GM18508 (cell line): ENCODE measurements around the gene CD6.

Experiments used
- ATAC-seq: cut with Tn5 transposase; IDR thresholded peaks from one replicate; pipeline ENCODE4 v1.9.1; 2021; ENCODE audit warnings: moderate number of reproducible peaks; ENCODE audit not compliant: insufficient read depth, unreplicated experiment

The CD6 gene

DNA sequence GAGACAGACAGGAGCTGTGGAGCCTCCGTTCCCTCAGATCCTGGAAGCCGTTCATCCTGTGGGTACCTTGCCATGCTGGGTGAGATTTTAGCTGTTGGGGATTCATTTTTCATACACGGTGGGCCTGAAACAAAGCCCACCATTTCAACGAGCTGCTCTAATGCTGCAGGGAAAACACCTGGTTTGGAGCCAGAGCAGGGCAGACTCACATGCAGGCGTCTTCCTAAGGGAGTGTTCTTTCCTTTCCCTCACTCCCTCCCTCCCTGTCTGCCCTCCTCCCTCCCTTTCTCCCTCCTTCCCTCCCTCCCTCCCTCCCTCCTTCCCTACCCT is 52.5 kb downstream of the CD6 start:
- ATAC-seq, result no peak

DNA sequence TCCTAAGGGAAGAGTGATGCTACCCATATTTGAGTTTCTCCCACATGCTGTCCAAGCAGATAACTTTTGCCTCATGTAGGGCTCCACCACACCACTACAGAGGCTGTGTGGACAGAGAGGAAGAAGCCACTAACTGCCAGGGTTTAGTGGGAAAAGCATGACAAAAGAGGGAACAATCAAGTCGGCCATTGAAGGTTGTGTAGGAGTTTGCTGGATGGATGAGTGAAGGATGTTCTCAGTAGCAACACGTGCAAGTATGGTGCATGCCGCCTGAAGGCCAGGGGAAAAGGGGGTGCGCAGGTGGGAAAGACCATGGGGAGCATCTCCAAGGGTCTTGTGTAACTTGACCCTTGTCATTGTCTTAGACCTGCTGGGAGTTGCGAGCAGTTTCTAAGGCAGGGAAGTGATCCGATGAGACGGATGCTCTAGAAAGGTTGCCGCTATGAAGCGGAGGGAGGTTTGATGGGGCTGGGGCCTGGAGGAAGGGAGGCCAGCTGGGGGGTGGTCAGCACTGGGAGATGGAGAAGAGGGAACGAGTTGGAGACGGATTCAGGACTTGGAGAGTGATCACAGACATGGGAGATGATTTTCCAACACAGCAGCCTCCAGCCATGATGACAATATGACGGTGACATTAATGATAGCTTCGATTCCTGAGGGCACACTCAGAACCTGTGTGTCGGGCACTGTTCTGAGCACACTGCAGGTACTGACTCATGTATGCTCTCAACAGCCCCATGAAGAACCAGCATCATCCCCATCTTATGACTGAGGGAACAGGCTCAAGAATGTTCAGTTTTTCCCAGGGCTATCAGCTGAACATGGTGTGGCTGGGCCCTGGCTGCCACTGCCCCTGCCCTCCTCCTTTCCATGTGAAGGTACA is 53.7 kb downstream of the CD6 start:
- no peak for ATAC-seq

DNA sequence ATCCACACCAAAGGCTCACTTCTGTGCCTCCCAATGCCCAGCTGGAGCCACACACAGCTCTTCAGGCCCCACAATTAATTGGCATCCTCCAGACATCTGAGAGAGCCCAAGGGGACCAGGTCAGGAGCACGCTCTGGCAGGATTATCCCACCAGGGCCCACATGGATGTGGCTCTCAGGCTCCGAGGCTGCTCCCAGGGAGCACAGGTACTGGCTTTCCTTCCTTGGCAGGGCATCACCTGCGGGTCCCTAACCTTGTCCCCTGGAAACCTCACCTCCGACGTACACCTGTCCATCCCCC is 54.3 kb downstream of the CD6 start:
- no peak for ATAC-seq

DNA sequence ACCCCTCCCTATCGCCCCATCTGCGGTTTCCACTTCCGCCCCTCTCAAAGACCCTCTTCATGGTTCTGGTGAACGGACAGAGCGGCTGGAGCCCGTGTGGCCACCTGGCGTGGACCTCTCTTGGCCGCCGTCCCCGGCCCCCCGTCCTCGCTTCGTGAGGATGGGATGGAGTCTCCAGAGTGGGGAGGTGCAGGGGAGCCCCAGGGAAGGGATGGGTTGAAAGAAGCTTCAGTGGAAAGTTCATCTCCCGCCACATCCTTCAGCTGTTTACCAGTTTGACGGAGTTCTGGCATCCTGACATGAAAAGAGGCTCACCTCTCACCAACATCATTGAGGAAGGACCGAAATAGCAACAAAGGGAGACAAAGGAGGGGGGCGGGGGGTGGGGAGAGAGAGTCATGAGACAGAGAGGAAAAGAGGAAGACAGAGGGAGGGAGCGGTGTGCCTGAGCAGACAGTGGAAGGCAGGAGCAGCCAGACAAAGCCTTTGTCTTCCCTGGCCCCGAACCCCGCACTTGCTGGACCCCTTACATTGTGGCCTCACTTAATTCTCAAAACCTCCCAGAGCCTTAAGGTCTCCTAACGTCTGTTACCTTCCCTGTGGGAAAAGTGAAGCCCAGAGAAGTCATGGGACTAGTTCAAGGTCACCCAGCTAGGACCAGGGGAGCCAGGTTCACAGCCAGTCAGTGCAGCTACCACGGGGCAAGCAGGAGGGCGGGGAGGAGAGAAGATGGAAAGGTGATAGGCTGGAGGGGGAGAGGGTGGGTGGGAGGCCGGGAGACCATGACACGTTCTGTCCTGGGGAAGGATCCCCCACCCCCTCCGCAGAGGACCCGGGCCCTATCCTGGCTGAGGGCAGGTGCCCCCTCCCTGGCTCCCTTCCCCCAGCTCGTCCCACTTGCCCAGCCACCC is 54.9 kb downstream of the CD6 start:
- no peak for ATAC-seq

DNA sequence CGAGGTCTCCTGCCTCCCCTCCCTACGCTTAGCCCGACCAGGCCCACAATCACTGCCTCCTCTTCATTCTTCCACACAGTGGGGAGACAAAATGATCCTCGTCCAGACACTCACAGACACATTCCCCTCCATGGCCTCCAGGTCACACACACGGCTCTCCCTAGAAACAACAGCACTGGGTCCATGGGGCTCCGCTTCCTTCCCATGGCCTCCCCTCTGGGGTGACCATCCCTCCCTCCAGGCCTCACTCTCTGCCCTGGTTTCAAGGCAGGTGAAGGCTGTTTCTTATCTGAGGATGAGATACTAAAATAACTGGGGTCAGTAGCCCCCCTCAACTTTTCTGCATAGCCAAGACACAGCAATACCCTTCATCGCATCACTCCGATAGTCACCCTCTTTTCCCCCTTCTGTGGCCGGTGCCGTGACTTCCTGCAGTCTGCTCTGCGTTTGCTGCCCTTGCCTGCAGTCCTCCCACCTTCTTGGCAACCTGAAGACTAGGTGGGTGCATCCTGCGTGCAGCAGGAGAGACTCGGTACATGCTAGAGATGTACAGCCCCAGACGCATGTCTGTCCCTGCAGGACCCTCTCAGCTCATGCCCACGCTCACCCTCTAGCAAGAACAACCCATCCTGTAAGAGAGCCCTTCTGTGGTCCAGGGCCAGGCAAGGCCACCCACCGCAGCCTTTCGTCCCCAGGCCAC is 55.8 kb downstream of the CD6 start:
- ATAC-seq, result no peak

DNA sequence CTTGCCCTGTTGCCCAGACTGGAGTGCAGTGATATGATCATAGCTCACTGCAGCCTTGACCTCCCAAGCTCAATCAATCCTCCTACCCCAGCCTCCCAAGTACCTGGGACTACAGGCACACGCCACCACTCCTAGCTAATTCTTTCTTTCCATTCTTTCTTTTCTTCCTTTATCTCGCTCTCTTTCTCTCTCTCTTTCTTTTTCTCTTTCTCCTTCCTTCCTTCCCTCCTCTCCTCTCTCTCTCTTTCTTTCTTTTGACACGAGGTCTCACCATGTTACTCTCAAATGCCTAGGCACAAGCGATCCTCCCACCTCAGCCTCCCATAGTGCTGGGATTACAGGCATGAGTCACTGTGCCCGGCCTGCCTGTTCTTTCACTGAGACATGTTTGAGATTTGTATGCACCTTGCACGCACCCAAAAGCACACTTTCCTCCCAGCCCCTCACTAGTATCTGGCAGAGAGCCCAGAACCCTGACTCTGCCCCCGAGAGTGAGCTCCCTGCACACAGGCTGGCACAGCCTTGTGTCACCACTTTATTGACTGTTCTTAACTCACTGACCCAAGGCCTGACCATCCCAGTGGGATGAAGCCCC is 56.8 kb downstream of the CD6 start:
- no peak for ATAC-seq

DNA sequence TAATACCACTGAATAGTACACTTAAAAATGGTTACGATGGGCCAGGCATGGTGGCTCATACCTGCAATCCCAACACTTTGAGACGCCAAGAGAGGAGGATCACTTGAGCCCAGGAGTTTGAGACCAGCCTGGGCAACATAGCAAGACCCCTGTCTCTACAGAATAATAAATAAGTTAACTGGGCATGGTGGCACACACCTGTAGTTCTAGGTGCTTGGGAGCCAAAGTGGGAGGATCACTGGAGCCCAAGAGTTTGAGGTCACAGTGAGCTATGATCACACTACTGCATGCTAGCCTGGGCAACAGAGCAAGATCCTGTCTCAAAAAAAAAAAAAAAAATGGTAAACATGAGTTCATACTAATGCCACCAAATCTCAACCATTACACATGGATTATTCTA is 61.3 kb downstream of the CD6 start:
- no peak for ATAC-seq

DNA sequence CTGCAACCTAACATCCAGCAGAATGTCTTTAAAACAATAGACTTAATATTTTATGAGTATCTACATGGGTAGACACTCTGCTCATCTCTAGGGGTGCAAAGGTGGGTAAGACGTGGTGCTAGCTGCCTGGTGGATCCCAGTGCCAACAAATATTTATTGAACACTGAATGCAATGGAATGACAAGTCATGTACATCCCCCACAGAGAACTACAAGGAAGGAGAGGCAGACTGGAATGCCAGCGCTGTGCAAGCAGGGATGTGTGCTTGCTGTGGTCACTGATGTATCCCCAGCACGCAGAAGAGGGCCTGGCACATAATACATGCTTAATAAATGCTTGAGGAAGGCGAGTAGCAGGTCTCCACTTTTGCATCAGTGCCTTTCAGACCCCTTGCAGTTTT is 61.9 kb downstream of the CD6 start:
- ATAC-seq, result no peak

DNA sequence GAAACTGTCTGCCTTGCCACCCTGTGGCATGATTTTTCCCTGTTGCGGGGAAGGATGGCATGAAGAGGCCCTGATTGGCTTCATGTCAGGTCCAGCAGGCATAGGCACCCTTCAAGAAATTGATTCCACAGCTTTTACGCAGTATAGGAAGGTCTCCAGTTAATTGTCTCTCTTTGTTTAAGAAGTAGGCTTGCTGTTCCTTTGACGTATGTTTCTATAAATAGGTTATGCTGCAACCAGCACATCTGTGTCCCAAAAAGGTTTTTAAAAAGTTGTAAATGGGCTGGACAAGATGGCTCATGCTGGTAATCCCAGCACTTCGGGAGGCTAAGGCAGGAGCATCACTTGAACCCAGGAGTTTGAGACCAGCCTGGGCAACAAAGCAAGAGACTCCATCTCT is 62.6 kb downstream of the CD6 start:
- ATAC-seq, result no peak

DNA sequence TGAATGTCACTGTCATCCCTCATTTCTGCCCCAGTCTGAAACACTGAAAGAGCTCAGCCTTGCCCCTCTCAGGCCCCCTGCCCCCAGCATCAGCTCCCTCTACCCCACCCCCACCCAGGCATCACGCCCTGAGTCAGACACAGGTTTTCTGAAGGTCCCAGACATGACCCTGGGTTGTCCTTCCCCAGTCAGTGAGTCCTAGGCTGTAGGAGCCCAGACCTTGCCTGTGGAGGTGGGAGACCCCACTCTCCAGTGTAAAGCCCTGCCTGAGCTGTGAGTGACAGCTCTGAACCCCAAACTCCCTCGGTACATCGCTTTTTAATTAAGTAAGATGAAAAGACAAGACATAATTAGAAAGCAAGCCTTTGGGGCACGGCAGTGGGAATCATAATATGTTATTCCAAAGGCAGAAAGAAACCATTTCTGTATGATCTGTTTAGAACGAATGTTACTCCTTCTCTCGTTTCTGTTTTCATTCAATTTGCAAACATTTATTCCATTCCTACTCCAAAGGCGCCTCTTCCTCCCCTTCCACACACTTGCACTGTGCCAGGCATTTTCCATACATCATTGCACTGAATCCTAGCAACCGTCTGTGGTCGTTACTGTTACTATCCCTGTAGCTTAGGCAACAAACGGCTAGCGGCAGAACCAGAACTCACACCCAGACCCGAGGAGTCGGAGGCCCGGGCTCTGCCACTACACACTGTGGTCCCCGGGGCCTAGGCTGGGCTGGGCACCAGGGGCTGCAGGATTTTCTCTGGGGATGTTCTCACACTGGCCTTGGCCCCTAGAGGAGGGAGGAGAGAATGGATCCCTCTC is 63.4 kb downstream of the CD6 start:
- ATAC-seq, result no peak

DNA sequence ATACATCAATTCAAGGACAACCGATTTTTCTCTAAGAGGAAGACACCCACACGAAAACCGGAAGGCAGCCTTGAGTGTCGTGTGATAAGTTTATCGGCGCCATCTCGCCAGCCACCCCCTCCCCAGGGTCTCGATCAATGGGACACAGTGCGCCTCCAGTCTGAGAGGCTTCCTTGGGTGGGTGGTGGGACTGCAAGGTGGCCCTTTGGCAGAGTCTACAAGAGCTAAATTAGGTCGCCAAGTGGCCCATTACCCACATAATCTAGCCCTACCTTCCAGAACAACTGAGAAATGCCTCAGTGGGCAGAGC is 64.0 kb downstream of the CD6 start:
- no peak for ATAC-seq

DNA sequence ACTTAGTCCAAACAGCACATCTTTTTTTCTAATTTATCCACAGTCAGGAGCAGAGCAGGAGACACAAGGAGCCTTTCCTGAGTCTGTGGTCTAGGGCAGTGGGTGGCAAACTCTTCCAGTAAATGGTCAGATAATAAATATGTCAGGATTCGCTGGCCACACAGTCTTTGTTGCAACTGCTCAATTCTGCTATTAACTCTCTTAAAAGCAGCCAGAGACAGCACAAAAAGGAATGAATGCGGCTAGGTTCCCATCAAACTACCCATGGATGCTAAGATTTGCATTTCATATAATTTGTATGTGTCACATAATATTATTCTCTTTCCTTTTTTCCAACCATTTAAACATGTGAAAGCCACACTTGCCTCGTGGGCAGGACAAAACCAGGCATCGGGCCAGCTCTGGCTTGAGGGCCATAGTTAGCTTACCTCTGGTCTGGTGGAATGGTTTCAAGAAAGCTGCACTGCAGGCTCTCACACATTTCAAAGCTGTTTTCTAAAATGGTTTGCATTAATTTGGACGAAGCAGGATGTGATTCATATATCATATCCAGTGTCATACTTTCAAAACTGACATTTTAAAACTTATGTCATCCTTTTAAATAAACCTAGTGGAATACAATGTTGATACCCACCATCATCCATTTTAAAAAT is 66.1 kb downstream of the CD6 start:
- ATAC-seq, result no peak

DNA sequence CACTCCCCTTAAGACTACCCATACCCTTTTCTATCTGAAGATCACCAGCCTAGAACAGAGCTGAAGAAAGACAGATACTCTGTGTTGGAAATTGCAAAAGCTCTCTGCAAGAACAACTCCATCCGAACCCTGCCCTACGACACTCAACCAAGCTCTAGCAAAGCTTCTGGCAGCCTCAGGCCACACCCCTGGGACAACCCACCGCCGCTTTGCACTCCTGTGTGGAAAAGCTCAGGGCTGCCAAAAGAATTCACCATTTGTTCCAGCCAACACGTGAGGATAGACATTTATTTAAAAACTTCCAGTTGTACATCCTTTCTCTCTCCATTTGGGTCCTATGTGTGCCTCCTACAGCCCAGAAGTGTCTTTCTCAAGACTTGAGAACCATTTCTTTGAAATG is 68.4 kb downstream of the CD6 start:
- no peak for ATAC-seq

DNA sequence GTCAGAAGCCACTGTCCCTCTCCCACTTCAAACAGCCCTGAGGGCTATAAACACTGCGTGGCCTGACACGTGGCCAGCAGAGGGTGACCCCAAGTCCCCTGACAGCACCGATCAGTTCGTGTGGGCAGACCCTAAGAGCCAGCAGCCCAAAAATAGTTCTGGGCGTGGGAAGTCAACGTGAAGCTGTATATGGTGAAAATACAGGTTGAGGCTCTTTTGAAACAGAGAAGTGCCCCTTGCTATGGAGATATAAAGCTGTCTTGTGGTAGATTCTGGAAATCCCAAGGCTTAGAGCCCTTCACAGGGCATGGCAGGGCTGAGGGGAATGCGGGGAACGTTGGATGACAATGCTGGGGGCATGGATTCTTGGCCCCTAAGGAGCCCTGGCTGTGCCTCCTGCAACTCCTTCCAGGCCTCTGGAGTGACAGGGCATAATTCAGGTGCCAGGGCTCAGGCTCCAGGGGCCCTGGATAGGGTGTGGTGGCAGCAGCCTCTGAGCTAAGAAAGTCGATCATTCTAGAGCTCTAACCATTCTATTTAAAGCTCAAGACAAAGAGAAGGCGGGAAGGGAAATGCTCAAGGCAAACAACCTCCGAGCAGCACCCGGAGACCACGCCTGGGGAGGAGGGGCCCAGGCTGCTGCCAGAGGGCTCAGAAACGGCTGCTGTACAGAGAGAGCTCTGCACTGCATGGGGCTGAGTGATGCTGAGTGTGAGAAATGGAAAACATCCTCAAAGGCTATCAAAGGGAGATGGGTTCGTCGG is 70.5 kb downstream of the CD6 start:
- no peak for ATAC-seq

DNA sequence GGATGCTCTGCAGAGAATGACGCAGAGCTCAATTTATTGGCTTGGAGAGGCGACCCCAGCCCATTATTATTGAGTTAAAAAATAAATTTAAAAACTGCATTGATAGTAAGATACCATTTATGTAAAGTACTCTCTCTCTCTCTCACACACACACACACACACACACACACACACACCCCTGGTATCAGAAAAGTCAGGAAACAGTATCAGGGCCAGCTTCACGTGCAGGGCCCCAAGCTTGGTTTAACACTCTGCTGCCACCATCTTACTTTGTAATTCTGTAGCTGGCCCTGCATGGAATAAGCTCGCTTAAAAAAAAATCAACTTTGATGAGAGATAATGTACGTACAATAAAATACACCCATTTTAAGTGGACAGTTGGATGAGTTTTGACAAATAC is 71.1 kb downstream of the CD6 start:
- ATAC-seq, result no peak

DNA sequence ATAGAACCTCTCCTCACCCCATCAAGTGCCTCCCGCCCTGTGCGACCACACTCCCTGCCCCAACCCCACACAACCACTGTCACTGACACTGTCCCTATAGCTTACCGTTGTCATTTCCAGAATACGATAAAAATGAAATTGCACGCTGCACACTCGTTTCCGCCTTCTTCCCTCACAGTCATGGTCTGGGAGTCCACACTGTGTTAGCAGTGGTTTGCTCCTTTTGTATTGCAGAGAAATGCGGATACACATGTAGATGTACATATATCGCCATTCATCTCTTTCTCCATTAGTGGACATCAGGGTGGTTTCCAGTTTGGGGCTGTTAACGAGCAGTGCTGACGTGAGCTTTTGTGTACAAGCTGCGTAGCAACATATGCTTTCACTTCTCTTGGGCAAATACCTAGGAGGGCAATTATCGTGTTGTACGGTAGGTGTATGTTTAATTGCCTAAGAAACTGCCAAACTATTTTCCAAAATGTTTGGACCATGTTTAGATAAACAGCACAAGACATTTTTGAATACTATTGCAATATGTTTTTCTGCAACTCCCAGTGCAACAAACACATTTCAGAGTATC is 71.6 kb downstream of the CD6 start:
- no peak for ATAC-seq

DNA sequence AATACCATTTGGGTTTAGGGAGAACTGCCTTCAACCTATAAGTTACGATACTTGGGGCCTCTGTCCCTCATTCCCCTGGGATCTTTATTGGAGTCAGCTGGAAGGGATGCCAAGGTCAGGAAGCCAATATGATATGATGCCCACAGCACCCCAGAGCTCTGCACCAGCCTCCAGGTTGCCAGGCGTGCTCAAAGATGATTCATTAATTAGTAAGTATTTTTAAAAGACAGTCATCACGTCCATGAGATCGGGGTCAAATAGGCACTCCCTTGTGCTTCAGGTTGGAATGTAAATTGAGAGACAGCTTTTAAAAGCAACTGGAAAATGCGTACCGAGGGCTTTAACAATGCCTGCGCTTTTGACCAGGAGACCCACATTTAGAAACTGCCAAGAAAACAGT is 73.8 kb downstream of the CD6 start:
- no peak for ATAC-seq

DNA sequence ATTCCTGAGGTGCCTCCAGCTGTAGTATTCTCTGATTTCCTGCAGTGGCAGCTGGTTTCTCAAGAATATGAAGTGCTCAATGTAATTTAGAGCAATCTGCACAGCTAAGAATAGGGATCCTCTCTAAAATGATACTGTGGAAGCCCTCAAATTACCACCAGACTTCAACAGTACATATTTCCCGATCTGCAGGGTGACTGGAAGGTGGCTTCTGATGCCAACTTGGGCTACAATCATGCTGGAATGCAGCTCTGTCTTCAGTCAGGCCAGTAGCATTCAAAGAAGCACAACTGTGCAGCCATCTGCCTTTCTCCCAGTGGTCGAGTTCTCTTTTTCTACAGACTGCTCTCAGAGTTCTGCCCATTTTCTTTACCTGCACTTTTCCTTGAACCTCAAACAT is 75.4 kb downstream of the CD6 start:
- ATAC-seq, result no peak
